Neutrophil (primary cell): ENCODE data around the gene S100A10.

Experiments used
- H3K27ac ChIP-seq: fragments of 200-600 bp; sonication (generic); 2 replicates; pipeline ENCODE4 v1.5.1; 2016; ENCODE audit warnings: mild to moderate bottlenecking, moderate library complexity
- H3K27me3 ChIP-seq: fragments of 200-600 bp; sonication (generic); 2 replicates; pipeline ENCODE4 v1.6.0; 2016; ENCODE audit warnings: mild to moderate bottlenecking
- H3K36me3 ChIP-seq: fragments of 200-600 bp; sonication (generic); 2 replicates; pipeline ENCODE4 v1.5.1; 2017
- H3K4me1 ChIP-seq, 2 experiments: fragments of 200-600 bp in 1 of 2; sonication (generic) in 1 of 2; 1 replicate in 1 of 2; 2 replicates in 1 of 2; pipeline versions ENCODE4 v1.5.1 to v1.6.1; 2013 to 2016; ENCODE audit warnings: low read depth in 1 of 2, low read length in 1 of 2, mild to moderate bottlenecking in 1 of 2, moderate library complexity in 1 of 2; ENCODE audit not compliant: control insufficient read depth in 1 of 2, insufficient read depth in 1 of 2
- H3K4me3 ChIP-seq, 2 experiments: fragments of 200-600 bp in 1 of 2; sonication (generic) in 1 of 2; 1 replicate in 1 of 2; 2 replicates in 1 of 2; pipeline ENCODE4 v1.5.1; 2013 to 2016; ENCODE audit warnings: low read depth in 1 of 2, low read length in 1 of 2, mild to moderate bottlenecking in 1 of 2, moderate library complexity in 1 of 2
- H3K9me3 ChIP-seq: fragments of 200-600 bp; sonication (generic); 2 replicates; pipeline ENCODE4 v1.5.1; 2016
- CTCF ChIP-seq: fragments of 200-600 bp; sonication (generic); IDR thresholded peaks from 2 replicates; pipeline ENCODE4 v1.5.1; 2016; ENCODE audit warnings: antibody characterized with exemption

The S100A10 gene

DNA sequence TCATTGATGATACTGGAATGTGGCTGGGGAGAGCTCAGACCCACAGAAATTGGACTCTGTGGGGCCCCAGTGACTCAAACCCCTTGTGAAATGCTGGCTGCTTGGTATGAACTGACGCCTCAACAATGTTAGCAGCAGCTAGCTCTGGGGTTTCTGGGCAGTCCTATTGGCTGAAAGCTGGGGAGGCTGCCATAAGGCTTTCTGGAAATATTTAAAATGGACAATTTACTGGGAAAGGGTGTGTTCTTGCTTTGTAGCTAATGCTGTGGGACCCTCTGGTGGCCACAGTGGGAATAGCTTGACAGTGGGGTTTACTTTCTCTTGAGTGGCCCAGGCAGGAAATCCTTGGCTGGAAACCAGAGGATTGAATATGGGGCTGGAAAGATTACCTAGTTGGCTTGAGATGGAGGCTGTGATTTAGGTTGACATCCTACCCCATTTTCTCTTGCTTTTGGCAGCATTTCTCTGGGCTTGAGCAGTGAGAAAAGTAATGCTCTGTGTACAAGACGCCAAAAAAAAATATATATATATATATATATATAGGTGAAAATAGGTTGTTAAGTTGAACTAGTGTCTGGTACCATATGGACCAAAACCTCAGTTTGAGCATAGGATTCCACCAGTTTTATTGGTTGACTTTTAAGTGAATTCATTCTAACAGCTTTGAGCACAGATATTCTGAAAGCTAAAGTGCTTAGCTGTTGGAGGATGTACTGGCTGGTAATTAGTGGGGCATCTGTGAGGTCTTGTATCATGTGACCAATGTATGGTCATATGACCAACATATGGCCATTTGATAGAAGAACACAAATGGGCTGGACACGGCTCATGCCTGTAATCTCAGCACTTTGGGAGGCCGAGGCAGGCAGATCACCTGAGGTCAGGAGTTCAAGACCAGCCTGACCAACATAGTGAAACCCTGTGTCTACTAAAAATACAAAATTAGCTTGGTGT is 8.2 kb upstream of the S100A10 start:
- no peaks in the 10 kb centered on the region for H3K36me3 ChIP-seq
- H3K27me3 ChIP-seq = peaks cover 73% of the 10 kb centered on the region
- no peak overlapping the region for H3K27ac ChIP-seq
- no peak overlapping the region for H3K4me3 ChIP-seq
- TF ChIP-seq CTCF = peak; percentile 78
- no peaks in the 10 kb centered on the region for H3K9me3 ChIP-seq
- H3K4me1 ChIP-seq = no peaks in the 10 kb centered on the region

DNA sequence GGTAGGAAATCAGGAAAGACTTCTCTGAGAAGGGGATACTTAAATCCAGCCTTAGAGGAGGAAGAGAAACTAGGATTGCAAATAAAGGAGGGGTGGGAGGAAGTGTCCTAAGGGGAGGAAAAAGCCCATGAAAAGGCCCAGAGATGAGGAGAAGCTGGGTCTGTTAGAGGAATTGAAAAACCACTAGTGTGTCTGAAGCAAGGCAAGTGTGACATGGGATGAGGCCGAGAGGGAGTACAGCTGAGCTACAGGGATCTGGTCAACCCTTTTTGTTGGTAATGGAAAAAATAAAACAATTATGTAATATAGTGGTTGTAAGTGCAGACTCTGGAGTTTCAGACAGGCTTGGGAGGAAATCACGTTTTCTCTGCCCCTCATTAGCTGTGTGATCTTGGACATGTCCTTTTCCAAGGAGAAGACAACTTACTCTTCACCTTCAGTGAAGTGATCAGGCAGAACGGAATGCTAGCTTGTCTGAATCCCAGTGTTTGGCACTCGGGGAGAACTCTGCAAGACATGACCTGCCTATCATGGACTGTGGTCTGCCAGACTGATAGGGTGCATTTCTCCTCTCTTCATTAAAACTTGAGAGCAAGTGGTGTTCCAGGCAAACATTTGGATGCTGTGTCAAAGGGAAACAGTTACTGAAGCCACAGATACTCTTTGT is 7.4 kb upstream of the S100A10 start:
- peaks cover 77% of the 10 kb centered on the region for H3K27me3 ChIP-seq
- no peak overlapping the region for H3K4me3 ChIP-seq
- no peak for TF ChIP-seq CTCF
- H3K36me3 ChIP-seq = no peaks in the 10 kb centered on the region
- no peaks in the 10 kb centered on the region for H3K4me1 ChIP-seq
- H3K27ac ChIP-seq = no peak overlapping the region
- no peaks in the 10 kb centered on the region for H3K9me3 ChIP-seq

GRCh38 chr1:151998611-151999362 is 5.1 kb upstream of the S100A10 start:
- H3K9me3 ChIP-seq = no peaks in the 10 kb centered on the region
- no peak overlapping the region for H3K27ac ChIP-seq
- H3K4me1 ChIP-seq = peaks cover 3 to 6% of the 10 kb centered on the region in 2 experiments
- no peak for TF ChIP-seq CTCF
- peaks cover 88% of the 10 kb centered on the region for H3K27me3 ChIP-seq
- no peaks in the 10 kb centered on the region for H3K36me3 ChIP-seq
- H3K4me3 ChIP-seq = no peak overlapping the region

DNA sequence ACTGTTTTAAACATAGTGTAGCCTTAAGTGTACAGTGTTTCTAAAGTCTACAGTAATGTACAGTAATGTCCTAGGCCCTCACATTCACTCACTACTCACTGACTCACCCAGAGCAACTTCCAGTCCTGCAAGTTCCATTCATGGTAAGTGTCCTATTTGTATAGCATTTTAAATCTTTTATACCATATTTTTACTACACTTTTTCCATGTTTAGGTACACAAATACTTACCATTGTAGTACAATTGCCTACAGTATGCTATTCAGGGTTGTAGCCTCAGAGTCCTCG is 3.6 kb upstream of the S100A10 start:
- Histone ChIP-seq H3K4me1 (peaks cover 17 to 22% of the 10 kb centered on the region in 2 experiments), H3K27ac (no peak overlapping the region)
- TF ChIP-seq CTCF = no peak

DNA sequence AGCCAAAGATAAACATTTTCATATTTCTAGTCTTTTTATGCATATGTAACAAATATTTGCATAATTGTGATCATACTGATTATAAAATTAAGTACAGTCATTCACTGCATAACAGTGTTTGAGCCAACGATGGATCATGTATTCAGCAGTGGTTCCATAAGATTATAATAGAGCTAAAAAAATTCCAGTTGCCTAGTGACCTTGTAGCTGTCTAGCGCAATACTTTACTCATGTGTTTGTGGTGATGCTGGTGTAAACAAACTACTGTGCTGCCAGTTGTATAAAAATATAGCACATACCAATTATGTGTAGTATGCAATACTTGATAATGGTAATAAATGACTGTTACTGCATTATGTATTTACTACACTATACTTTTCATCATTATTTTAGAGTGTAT is 2.1 kb upstream of the S100A10 start:
- Histone ChIP-seq H3K4me3 (no peak overlapping the region), H3K4me1 (peaks cover 17 to 23% of the 10 kb centered on the region in 2 experiments)

More for the DNA sequence above, 3.6 kb upstream of the S100A10 start:
- Histone ChIP-seq H3K4me3 (no peak overlapping the region), H3K9me3 (no peaks in the 10 kb centered on the region), H3K27me3 (peaks cover 88% of the 10 kb centered on the region), H3K36me3 (no peaks in the 10 kb centered on the region)

More for the DNA sequence above, 2.1 kb upstream of the S100A10 start:
- H3K27me3 ChIP-seq = peaks cover 98% of the 10 kb centered on the region
- no peaks in the 10 kb centered on the region for H3K9me3 ChIP-seq
- H3K36me3 ChIP-seq = no peaks in the 10 kb centered on the region
- no peak for TF ChIP-seq CTCF
- H3K27ac ChIP-seq = no peak overlapping the region
